HepG2 (cell line): Measurements from ENCODE around the gene ARPC1A. TPM values are rescaled to one million over a fixed set of nuclear protein-coding genes. Genes with fewer than 3 reads are reported as not detected.

ENCODE experiments used
- ATAC-seq: fragments of 200-7000 bp; cut with Tn5 transposase; 3 replicates; pipeline ENCODE4 v1.9.1; 2020; ENCODE audit warnings: mild to moderate bottlenecking, moderate library complexity
- BruUV-seq: library from RNA; stranded (reverse); fragments of 400-500 nt; replicated peaks from 2 replicates; lab custom pipeline; 2021; lab: Mats Ljungman, UMichigan
- CTCF ChIA-PET: fragments of 300-600 bp; formaldehyde crosslinking; extraction: SDS; loops from one replicate; lab custom pipeline; 2021; ENCODE audit warnings: low total read pairs, inconsistent platforms, low intra/inter-chr PET ratio; lab: Yijun Ruan, JAX
- POLR2A ChIA-PET: fragments of 350-600 bp; sonication (Branson Sonifier 250); formaldehyde crosslinking; loops from one replicate; lab custom pipeline; 2020; ENCODE audit warnings: antibody characterized with exemption, inconsistent platforms; lab: Yijun Ruan, JAX
- DNase-seq: peaks from one replicate; pipeline ENCODE4 v3.0.0-alpha.2; 2015; ENCODE audit warnings: low spot score
- FAIRE-seq: peaks from 3 replicates; lab custom pipeline; 2011; peaks lifted over from hg19 to GRCh38; lab: Jason Lieb, UNC
- H2AFZ ChIP-seq: one replicate; pipeline ENCODE4 v1.6.1; 2011; ENCODE audit warnings: low read length, inconsistent platforms
- H3K27ac ChIP-seq: fragments of 300-600 bp; 3 replicates; pipeline ENCODE4 v1.8.0; 2011; ENCODE audit warnings: mixed run types, mild to moderate bottlenecking, mixed read lengths, low read length, inconsistent platforms; ENCODE audit not compliant: insufficient read depth; ENCODE audit errors: extremely low read length
- H3K27me3 ChIP-seq, 2 experiments: fragments of 200-600 bp in 1 of 2; 2 replicates in 1 of 2; 3 replicates in 1 of 2; pipeline versions ENCODE4 v1.6.0 to v1.8.0; 2011; ENCODE audit warnings: low read length in 2 of 2, mild to moderate bottlenecking in 2 of 2, moderate library complexity in 2 of 2, inconsistent platforms in 1 of 2; ENCODE audit not compliant: insufficient read depth in 2 of 2, control insufficient read depth in 1 of 2
- H3K36me3 ChIP-seq, 2 experiments: fragments of 200-600 bp in 1 of 2; replicated peaks in 1 of 2; 2 replicates in 1 of 2; 3 replicates in 1 of 2; pipeline versions ENCODE4 v1.5.1 to v1.8.0; 2011; ENCODE audit warnings: low read length in 2 of 2, inconsistent platforms in 1 of 2; ENCODE audit not compliant: insufficient read depth in 2 of 2, control insufficient read depth in 1 of 2
- H3K4me1 ChIP-seq: 2 replicates; pipeline ENCODE4 v1.5.1; 2012; ENCODE audit warnings: low read length, inconsistent platforms; ENCODE audit not compliant: insufficient read depth
- H3K4me2 ChIP-seq: 2 replicates; pipeline ENCODE4 v1.6.0; 2011; ENCODE audit warnings: low read depth, low read length, inconsistent platforms
- H3K4me3 ChIP-seq, 3 experiments: fragments of 200-600 bp in 1 of 3; sonication (generic), shearing (Covaris generic) in 1 of 3; replicated peaks in 1 of 3; 2 replicates each; pipeline ENCODE4 v1.5.1; 2011 to 2016; ENCODE audit warnings: low read length in 3 of 3, inconsistent platforms in 2 of 3, low read depth in 2 of 3, mild to moderate bottlenecking in 2 of 3, control low read depth in 1 of 3, mixed read lengths in 1 of 3; ENCODE audit not compliant: insufficient read depth in 1 of 3
- H3K79me2 ChIP-seq: one replicate; pipeline ENCODE4 v1.6.1; 2011; ENCODE audit warnings: low read length, inconsistent platforms; ENCODE audit not compliant: insufficient read depth
- H3K9ac ChIP-seq: 2 replicates; pipeline ENCODE4 v1.6.0; 2011; ENCODE audit warnings: mild to moderate bottlenecking, low read depth, low read length, inconsistent platforms; ENCODE audit not compliant: insufficient read depth
- H3K9me3 ChIP-seq: 2 replicates; pipeline ENCODE4 v1.5.1; 2012; ENCODE audit warnings: mild to moderate bottlenecking, low read length
- H4K20me1 ChIP-seq: 2 replicates; pipeline ENCODE4 v1.6.0; 2011; ENCODE audit warnings: inconsistent platforms, mild to moderate bottlenecking, low read length, moderate library complexity; ENCODE audit not compliant: insufficient read depth
- HOXD1 ChIP-seq: sonication (generic); formaldehyde crosslinking; IDR thresholded peaks from 2 replicates; pipeline ENCODE4 v1.5.0; 2020; ENCODE audit warnings: missing genetic modification reagents
- SALL1 ChIP-seq: sonication (generic); formaldehyde crosslinking; IDR thresholded peaks from 2 replicates; pipeline ENCODE4 v1.8.0; 2022; ENCODE audit warnings: mild to moderate bottlenecking, missing genetic modification reagents
- SP140L ChIP-seq: sonication (generic); formaldehyde crosslinking; IDR thresholded peaks from 2 replicates; pipeline ENCODE4 v1.4.0; 2020; ENCODE audit warnings: missing genetic modification reagents, borderline replicate concordance
- TSC22D2 ChIP-seq: sonication (generic); formaldehyde crosslinking; IDR thresholded peaks from 2 replicates; pipeline ENCODE4 v1.5.1; 2020; ENCODE audit warnings: missing genetic modification reagents, mild to moderate bottlenecking, borderline replicate concordance
- U2AF1 ChIP-seq: fragments of 200-400 bp; formaldehyde crosslinking; optimal IDR thresholded peaks from 2 replicates; pipeline ENCODE3; 2017; ENCODE audit warnings: mild to moderate bottlenecking, low read depth, low read length
- WGBS: methylation state at CpG from one replicate; pipeline ENCODE4 v1.1.6; 2017; ENCODE audit warnings: low lambda C conversion rate; 5-methylcytosine and 5-hydroxymethylcytosine counted together
- in situ Hi-C: cut with HindIII; loops from 2 replicates; pipeline ENCODE4 v1.10.0; 2017; ENCODE audit warnings: low pct_unique_long_range_greater_than_20kb; ENCODE audit not compliant: extremely low pct_ligation_motif_present
- intact Hi-C: fragments of 100-400 bp; cut with micrococcal nuclease; formaldehyde crosslinking; loops from one replicate; pipeline ENCODE4 v1.10.0; 2022; ENCODE audit not compliant: unreplicated experiment
- polyA plus RNA-seq, 8 experiments: library from polyadenylated mRNA; depleted of rRNA in 3 of 8; stranded (reverse) in 7 of 8; unstranded in 1 of 8; fragments of >200 nt; fragmentation: Illumina TruSeq in 4 of 8; extraction: Trizol in 4 of 8; gene quantifications; 2 replicates each; pipeline versions ENCODE4 v1.2.1 to v1.2.3, GENCODE V29; 2011 to 2016; ENCODE audit warnings: low read depth in 4 of 8, missing spikeins in 1 of 8, mixed read lengths in 1 of 8; ENCODE audit not compliant: insufficient read depth in 1 of 8
- total RNA-seq, 5 experiments: library from RNA; depleted of rRNA; stranded (reverse); fragments of >200 nt; fragmentation: Illumina TruSeq; extraction: Trizol; gene quantifications; 2 replicates each; pipeline ENCODE4 v1.2.3, GENCODE V29; 2016; ENCODE audit warnings: low read depth in 1 of 5
- TF ChIP-seq, protein P1 (sequence below): sonication (generic); formaldehyde crosslinking; IDR thresholded peaks from 2 replicates; pipeline ENCODE4 v1.5.0; 2020; ENCODE audit warnings: mild to moderate bottlenecking, missing genetic modification reagents, borderline replicate concordance
- TF ChIP-seq, protein P2 (sequence below): IDR thresholded peaks from 2 replicates; pipeline ENCODE4 v1.6.1; 2016; ENCODE audit warnings: low read depth
- TF ChIP-seq, protein P3 (sequence below): sonication (generic); formaldehyde crosslinking; IDR thresholded peaks from 2 replicates; pipeline ENCODE4 v1.4.0; 2020; ENCODE audit warnings: missing genetic modification reagents
- TF ChIP-seq, protein P4 (sequence below), 2 experiments: IDR thresholded peaks; 2 replicates each; pipeline ENCODE4 v1.6.1; 2011 to 2012; ENCODE audit warnings: low read length in 2 of 2, borderline replicate concordance in 1 of 2, low read depth in 1 of 2, mild to moderate bottlenecking in 1 of 2, moderate library complexity in 1 of 2

Gene ARPC1A
- total and polyA plus RNA-seq, 2 of the 13 experiments (the other 11 are each of a cell fraction or from before 2014, with no cell fraction given): 44.3 to 88.5 TPM

DNA sequence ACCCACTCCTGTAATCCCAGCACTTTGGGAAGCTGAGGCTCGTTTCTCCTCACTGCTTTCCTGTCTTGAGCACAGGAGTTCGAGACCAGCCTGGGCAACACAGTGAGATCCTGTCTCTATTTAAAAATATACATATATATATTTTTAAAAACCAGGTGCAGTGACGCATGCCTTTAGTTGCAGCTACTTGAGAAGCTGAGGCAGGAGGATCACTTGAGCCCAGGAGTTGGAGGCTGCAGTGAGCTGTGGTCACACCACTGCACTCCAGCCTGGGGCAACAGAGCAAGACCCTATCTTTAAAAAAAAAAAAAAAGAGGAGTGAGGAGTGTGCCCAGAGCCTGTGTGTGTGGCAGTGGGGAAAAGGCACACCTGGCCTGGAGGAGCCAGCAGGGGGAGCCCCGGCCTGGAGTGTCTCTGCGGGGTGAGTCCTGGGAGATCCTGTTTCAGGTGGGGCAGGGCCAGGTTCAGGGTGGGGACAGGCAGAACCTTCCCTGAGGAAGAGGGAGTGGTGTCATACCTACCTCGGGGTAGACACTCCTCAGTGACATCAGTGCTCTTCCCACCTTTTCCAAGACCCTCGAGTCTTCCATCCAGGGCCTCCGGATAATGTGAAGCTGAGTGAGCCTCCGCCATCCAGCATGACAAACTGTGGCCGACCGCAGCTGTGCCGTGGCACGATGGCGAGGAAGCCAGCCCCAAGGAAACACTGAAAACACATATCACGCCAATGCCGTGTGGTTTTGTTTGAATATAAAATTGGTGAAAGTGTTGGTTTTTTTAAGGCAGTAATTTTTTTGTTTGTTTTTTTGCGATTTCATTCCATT lies 39.8 kb downstream of the ARPC1A start:
- DNase-seq (peak; percentile 22), FAIRE-seq (no peak), ATAC-seq (peak; percentile 95)
- H2AFZ ChIP-seq: no peak overlapping the region
- no peak overlapping the region for H3K4me3 ChIP-seq
- no peak overlapping the region for H3K9ac ChIP-seq
- 0 out of 2 replicates have a peak, but pooled peaks cover 8% of the 10 kb centered on the region for H3K4me1 ChIP-seq
- no TSS peak for BruUV-seq
- intact Hi-C loops: loop anchor here (1.0 kb wide), 1 partner anchor 22 kb away; no protein-coding TSS in a partner anchor
- no peaks in the 10 kb centered on the region for H3K9me3 ChIP-seq
- no peak overlapping the region for H3K4me2 ChIP-seq
- peaks cover 10 to 44% of the 10 kb centered on the region in 2 experiments for H3K36me3 ChIP-seq
- no peaks in the 10 kb centered on the region for H4K20me1 ChIP-seq
- ChIA-PET CTCF (interaction anchor here (1.6 to 1.7 kb wide), 2 partner anchors 21 to 50 kb away, joined by 14 to 18 read pairs; no protein-coding TSS in a partner anchor), POLR2A (no interaction called here)
- H3K27ac ChIP-seq: no peak overlapping the region
- WGBS: 84% methylated on average over 17 of the region's 17 CpGs
- in situ Hi-C loops: no loop called here
- no peaks in the 10 kb centered on the region for H3K79me2 ChIP-seq
- H3K27me3 ChIP-seq: no peaks in the 10 kb centered on the region
- peak; percentile 26; the same call in 1 of the 2 replicates for TF ChIP-seq SALL1 (CRISPR knock-in tag)
- TF ChIP-seq U2AF1: peak; percentile 71
- TF ChIP-seq SP140L (CRISPR knock-in tag): no peak
- TF ChIP-seq, protein P1, sequence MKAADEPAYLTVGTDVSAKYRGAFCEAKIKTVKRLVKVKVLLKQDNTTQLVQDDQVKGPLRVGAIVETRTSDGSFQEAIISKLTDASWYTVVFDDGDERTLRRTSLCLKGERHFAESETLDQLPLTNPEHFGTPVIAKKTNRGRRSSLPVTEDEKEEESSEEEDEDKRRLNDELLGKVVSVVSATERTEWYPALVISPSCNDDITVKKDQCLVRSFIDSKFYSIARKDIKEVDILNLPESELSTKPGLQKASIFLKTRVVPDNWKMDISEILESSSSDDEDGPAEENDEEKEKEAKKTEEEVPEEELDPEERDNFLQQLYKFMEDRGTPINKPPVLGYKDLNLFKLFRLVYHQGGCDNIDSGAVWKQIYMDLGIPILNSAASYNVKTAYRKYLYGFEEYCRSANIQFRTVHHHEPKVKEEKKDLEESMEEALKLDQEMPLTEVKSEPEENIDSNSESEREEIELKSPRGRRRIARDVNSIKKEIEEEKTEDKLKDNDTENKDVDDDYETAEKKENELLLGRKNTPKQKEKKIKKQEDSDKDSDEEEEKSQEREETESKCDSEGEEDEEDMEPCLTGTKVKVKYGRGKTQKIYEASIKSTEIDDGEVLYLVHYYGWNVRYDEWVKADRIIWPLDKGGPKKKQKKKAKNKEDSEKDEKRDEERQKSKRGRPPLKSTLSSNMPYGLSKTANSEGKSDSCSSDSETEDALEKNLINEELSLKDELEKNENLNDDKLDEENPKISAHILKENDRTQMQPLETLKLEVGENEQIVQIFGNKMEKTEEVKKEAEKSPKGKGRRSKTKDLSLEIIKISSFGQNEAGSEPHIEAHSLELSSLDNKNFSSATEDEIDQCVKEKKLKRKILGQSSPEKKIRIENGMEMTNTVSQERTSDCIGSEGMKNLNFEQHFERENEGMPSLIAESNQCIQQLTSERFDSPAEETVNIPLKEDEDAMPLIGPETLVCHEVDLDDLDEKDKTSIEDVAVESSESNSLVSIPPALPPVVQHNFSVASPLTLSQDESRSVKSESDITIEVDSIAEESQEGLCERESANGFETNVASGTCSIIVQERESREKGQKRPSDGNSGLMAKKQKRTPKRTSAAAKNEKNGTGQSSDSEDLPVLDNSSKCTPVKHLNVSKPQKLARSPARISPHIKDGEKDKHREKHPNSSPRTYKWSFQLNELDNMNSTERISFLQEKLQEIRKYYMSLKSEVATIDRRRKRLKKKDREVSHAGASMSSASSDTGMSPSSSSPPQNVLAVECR (CRISPR knock-in tag): peak; percentile 35; the same call in 1 of the 2 replicates
- TF ChIP-seq, protein P2, sequence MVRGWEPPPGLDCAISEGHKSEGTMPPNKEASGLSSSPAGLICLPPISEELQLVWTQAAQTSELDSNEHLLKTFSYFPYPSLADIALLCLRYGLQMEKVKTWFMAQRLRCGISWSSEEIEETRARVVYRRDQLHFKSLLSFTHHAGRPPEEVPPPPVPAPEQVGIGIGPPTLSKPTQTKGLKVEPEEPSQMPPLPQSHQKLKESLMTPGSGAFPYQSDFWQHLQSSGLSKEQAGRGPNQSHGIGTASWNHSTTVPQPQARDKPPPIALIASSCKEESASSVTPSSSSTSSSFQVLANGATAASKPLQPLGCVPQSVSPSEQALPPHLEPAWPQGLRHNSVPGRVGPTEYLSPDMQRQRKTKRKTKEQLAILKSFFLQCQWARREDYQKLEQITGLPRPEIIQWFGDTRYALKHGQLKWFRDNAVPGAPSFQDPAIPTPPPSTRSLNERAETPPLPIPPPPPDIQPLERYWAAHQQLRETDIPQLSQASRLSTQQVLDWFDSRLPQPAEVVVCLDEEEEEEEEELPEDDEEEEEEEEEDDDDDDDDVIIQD (CRISPR knock-in tag): no peak
- TF ChIP-seq TSC22D2 (CRISPR knock-in tag): no peak
- TF ChIP-seq HOXD1 (CRISPR knock-in tag): no peak
- TF ChIP-seq, protein P3, sequence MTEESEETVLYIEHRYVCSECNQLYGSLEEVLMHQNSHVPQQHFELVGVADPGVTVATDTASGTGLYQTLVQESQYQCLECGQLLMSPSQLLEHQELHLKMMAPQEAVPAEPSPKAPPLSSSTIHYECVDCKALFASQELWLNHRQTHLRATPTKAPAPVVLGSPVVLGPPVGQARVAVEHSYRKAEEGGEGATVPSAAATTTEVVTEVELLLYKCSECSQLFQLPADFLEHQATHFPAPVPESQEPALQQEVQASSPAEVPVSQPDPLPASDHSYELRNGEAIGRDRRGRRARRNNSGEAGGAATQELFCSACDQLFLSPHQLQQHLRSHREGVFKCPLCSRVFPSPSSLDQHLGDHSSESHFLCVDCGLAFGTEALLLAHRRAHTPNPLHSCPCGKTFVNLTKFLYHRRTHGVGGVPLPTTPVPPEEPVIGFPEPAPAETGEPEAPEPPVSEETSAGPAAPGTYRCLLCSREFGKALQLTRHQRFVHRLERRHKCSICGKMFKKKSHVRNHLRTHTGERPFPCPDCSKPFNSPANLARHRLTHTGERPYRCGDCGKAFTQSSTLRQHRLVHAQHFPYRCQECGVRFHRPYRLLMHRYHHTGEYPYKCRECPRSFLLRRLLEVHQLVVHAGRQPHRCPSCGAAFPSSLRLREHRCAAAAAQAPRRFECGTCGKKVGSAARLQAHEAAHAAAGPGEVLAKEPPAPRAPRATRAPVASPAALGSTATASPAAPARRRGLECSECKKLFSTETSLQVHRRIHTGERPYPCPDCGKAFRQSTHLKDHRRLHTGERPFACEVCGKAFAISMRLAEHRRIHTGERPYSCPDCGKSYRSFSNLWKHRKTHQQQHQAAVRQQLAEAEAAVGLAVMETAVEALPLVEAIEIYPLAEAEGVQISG (CRISPR knock-in tag): peak; percentile 16; the same call in 1 of the 2 replicates
- TF ChIP-seq, protein P4, sequence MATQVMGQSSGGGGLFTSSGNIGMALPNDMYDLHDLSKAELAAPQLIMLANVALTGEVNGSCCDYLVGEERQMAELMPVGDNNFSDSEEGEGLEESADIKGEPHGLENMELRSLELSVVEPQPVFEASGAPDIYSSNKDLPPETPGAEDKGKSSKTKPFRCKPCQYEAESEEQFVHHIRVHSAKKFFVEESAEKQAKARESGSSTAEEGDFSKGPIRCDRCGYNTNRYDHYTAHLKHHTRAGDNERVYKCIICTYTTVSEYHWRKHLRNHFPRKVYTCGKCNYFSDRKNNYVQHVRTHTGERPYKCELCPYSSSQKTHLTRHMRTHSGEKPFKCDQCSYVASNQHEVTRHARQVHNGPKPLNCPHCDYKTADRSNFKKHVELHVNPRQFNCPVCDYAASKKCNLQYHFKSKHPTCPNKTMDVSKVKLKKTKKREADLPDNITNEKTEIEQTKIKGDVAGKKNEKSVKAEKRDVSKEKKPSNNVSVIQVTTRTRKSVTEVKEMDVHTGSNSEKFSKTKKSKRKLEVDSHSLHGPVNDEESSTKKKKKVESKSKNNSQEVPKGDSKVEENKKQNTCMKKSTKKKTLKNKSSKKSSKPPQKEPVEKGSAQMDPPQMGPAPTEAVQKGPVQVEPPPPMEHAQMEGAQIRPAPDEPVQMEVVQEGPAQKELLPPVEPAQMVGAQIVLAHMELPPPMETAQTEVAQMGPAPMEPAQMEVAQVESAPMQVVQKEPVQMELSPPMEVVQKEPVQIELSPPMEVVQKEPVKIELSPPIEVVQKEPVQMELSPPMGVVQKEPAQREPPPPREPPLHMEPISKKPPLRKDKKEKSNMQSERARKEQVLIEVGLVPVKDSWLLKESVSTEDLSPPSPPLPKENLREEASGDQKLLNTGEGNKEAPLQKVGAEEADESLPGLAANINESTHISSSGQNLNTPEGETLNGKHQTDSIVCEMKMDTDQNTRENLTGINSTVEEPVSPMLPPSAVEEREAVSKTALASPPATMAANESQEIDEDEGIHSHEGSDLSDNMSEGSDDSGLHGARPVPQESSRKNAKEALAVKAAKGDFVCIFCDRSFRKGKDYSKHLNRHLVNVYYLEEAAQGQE (IDR thresholded peaks at IDR 0.05; ENCODE audit: borderline replicate concordance in 1 of 2, low read depth in 1 of 2, low read length in 2 of 2): no peak
